Lower lobe of right lung (tissue), 2 donors: Measurements from ENCODE around the gene TMEM50B. TPM values are rescaled to one million over a fixed set of nuclear protein-coding genes. Genes with fewer than 3 reads are reported as not detected.

Experiments used
- ATAC-seq, 2 donors: fragments of 200-7000 bp; cut with Tn5 transposase; one replicate each; pipeline ENCODE4 v1.9.1; 2020 to 2022; ENCODE audit warnings: mild to moderate bottlenecking in 2 of 2, moderate library complexity in 2 of 2
- DNase-seq: peaks from one replicate; pipeline ENCODE4 v3.0.0-alpha.2; 2020
- H3K27ac ChIP-seq: fragments of 200-600 bp; one replicate; pipeline ENCODE4 v1.8.0; 2022
- H3K27me3 ChIP-seq: fragments of 200-600 bp; one replicate; pipeline ENCODE4 v1.8.0; 2022; ENCODE audit warnings: low read depth
- H3K36me3 ChIP-seq: fragments of 200-600 bp; one replicate; pipeline ENCODE4 v1.8.0; 2022; ENCODE audit warnings: mild to moderate bottlenecking
- H3K4me1 ChIP-seq: fragments of 200-600 bp; one replicate; pipeline ENCODE4 v1.8.0; 2022
- H3K4me3 ChIP-seq: fragments of 200-600 bp; one replicate; pipeline ENCODE4 v1.8.0; 2022; ENCODE audit warnings: mild to moderate bottlenecking
- H3K9me3 ChIP-seq: fragments of 200-600 bp; one replicate; pipeline ENCODE4 v1.8.0; 2022
- CTCF ChIP-seq: fragments of 200-600 bp; IDR thresholded peaks from one replicate; pipeline ENCODE4 v1.8.0; 2022; ENCODE audit warnings: antibody characterized with exemption, mild to moderate bottlenecking
- intact Hi-C: fragments of 100-400 bp; cut with DNase I; formaldehyde crosslinking; loops from one replicate; pipeline ENCODE4 v1.11.0; 2022
- total RNA-seq: library from RNA; stranded (reverse); fragmentation: NEBNext Ultra II Directional; extraction: Animal tissue kit (Norgen Biotek cat#: 25700); gene quantifications from one replicate; pipeline ENCODE4 v1.2.1, GENCODE V29; 2021
- donor health status: DM: no; HTN: yes; CAD: no; lungs with severe emphysema.

Gene TMEM50B
- total RNA-seq, 1 donor from 2014 or later: 59.6 TPM

- no peak for TF ChIP-seq CTCF
- DNase-seq (no peak), ATAC-seq (no peak)
- Histone ChIP-seq H3K27me3 (no peaks in the 10 kb centered on the region), H3K27ac (no peak overlapping the region), H3K36me3 (no peaks in the 10 kb centered on the region), H3K4me3 (no peak overlapping the region), H3K9me3 (no peaks in the 10 kb centered on the region), H3K4me1 (peaks cover 14% of the 10 kb centered on the region)
- intact Hi-C loops: no loop called here
These were observed 9.2 kb upstream of the TMEM50B start for GRCh38 chr21:33488936-33489335.

- no peaks in the 10 kb centered on the region for H3K27me3 ChIP-seq
- DNase-seq (no peak), ATAC-seq (no peak)
- no peak overlapping the region for H3K4me3 ChIP-seq
- H3K36me3 ChIP-seq: no peaks in the 10 kb centered on the region
- no peaks in the 10 kb centered on the region for H3K9me3 ChIP-seq
- peaks cover 14% of the 10 kb centered on the region for H3K4me1 ChIP-seq
- intact Hi-C loops: no loop called here
- no peak for TF ChIP-seq CTCF
- no peak overlapping the region for H3K27ac ChIP-seq
These were observed 8.2 kb upstream of the TMEM50B start for GRCh38 chr21:33487996-33488395.

- Histone ChIP-seq H3K27ac (no peak overlapping the region), H3K4me3 (no peak overlapping the region), H3K36me3 (no peaks in the 10 kb centered on the region), H3K4me1 (peaks cover 19% of the 10 kb centered on the region), H3K27me3 (no peaks in the 10 kb centered on the region), H3K9me3 (no peaks in the 10 kb centered on the region)
- no peak for TF ChIP-seq CTCF
- no peak for DNase-seq
- intact Hi-C loops: no loop called here
- ATAC-seq: no peak
These were observed 1.7 kb upstream of the TMEM50B start for GRCh38 chr21:33481314-33481943.

- H3K4me3 ChIP-seq: peak overlapping the region; percentile 93
- DNase-seq: no peak
- intact Hi-C loops: no loop called here
- H3K4me1 ChIP-seq: peaks cover 19% of the 10 kb centered on the region
- peaks cover 7% of the 10 kb centered on the region for H3K36me3 ChIP-seq
- ATAC-seq: no peak
- H3K9me3 ChIP-seq: no peaks in the 10 kb centered on the region
- no peaks in the 10 kb centered on the region for H3K27me3 ChIP-seq
- H3K27ac ChIP-seq: peak overlapping the region; percentile 99
- TF ChIP-seq CTCF: no peak
These were observed 818 bp upstream of the TMEM50B start for GRCh38 chr21:33480481-33481103.

GRCh38 chr21:33478935-33479678, 667 bp downstream of the TMEM50B start:
- TF ChIP-seq CTCF: no peak
- peak; percentile 69 for DNase-seq
- Histone ChIP-seq H3K4me3 (peak overlapping the region; percentile 93), H3K27ac (peak overlapping the region; percentile 99), H3K36me3 (peaks cover 7% of the 10 kb centered on the region), H3K27me3 (no peaks in the 10 kb centered on the region), H3K9me3 (no peaks in the 10 kb centered on the region), H3K4me1 (peaks cover 19% of the 10 kb centered on the region)
- intact Hi-C loops: no loop called here
- ATAC-seq: peak; percentile 34 to 49
